HCT116 (cell line): ENCODE measurements around the gene BSN. TPM values are rescaled to one million over a fixed set of nuclear protein-coding genes. Genes with fewer than 3 reads are reported as not detected.
A peak's percentile ranks its signal among the peaks of the same experiment; 100 is the strongest.

Source experiments
- ATAC-seq: fragments of 200-7000 bp; cut with Tn5 transposase; 2 replicates; pipeline ENCODE4 v1.9.1; 2020; ENCODE audit warnings: mild to moderate bottlenecking, moderate library complexity
- BruUV-seq: library from RNA; stranded (reverse); fragments of 400-500 nt; replicated peaks from 2 replicates; lab custom pipeline; 2021; lab: Mats Ljungman, UMichigan
- CTCF ChIA-PET: fragments of 300-600 bp; sonication (Branson Sonifier 250); formaldehyde crosslinking; loops from one replicate; lab custom pipeline; 2021; ENCODE audit warnings: antibody characterized with exemption; lab: Charles Lee
- POLR2A ChIA-PET: fragments of 300-600, 350-600 bp; sonication (Branson Sonifier 250); formaldehyde crosslinking; loops from one replicate; lab custom pipeline; 2021; ENCODE audit warnings: antibody characterized with exemption; lab: Charles Lee
- RAD21 ChIA-PET, 2 experiments: fragments of 300-600 bp; sonication (Branson Sonifier 250); formaldehyde crosslinking; loops; one replicate each; lab custom pipeline; 2023; ENCODE audit warnings: low total read pairs in 2 of 2; ENCODE audit not compliant: uncharacterized antibody in 2 of 2, unreplicated experiment in 2 of 2, low non-redundant PET in 1 of 2; lab: Charles Lee
- DNase-seq: peaks from one replicate; pipeline ENCODE4 v3.0.0-alpha.2; 2010; ENCODE audit warnings: low read depth, low spot score
- H2AFZ ChIP-seq: fragments of 200-600 bp; shearing (Covaris generic), sonication (generic); 2 replicates; pipeline ENCODE4 v1.6.1; 2017; ENCODE audit warnings: low read depth, mixed run types, mixed read lengths, antibody characterized with exemption, low read length; ENCODE audit not compliant: poor library complexity, severe bottlenecking
- H3K27ac ChIP-seq: 2 replicates; pipeline ENCODE4 v1.5.1; 2012; ENCODE audit warnings: low read depth, low read length
- H3K27me3 ChIP-seq: fragments of 200-600 bp; sonication (generic); 2 replicates; pipeline ENCODE4 v1.6.1; 2016; ENCODE audit warnings: mixed run types, low read length, mixed read lengths; ENCODE audit not compliant: insufficient read depth
- H3K36me3 ChIP-seq, 2 experiments: fragments of 200-500 bp in 1 of 2; fragments of 200-600 bp in 1 of 2; sonication (Bioruptor generic) in 1 of 2; sonication (generic) in 1 of 2; 2 replicates each; pipeline versions ENCODE4 v1.5.1 to v1.6.1; 2014 to 2016; ENCODE audit warnings: low read length in 2 of 2, inconsistent platforms in 1 of 2, mixed read lengths in 1 of 2, mixed run types in 1 of 2; ENCODE audit not compliant: insufficient read depth in 2 of 2, control insufficient read depth in 1 of 2
- H3K4me1 ChIP-seq, 2 experiments: fragments of 200-600 bp in 1 of 2; sonication (generic) in 1 of 2; 2 replicates each; pipeline versions ENCODE4 v1.5.1 to v1.6.1; 2012 to 2017; ENCODE audit warnings: low read length in 2 of 2, inconsistent platforms in 1 of 2, mild to moderate bottlenecking in 1 of 2, mixed read lengths in 1 of 2, mixed run types in 1 of 2, moderate library complexity in 1 of 2; ENCODE audit not compliant: insufficient read depth in 2 of 2, control insufficient read depth in 1 of 2
- H3K4me2 ChIP-seq: fragments of 200-600 bp; sonication (generic); 2 replicates; pipeline ENCODE4 v1.6.1; 2017; ENCODE audit warnings: mixed run types, low read length, mixed read lengths
- H3K4me3 ChIP-seq, 2 experiments: fragments of 200-600 bp in 1 of 2; sonication (generic) in 1 of 2; replicated peaks in 1 of 2; 2 replicates each; pipeline ENCODE4 v1.5.1; 2011 to 2016; ENCODE audit warnings: low read length in 2 of 2, control low read depth in 1 of 2, low read depth in 1 of 2, mild to moderate bottlenecking in 1 of 2, mixed read lengths in 1 of 2, mixed run types in 1 of 2
- H3K79me2 ChIP-seq: fragments of 200-600 bp; sonication (generic); 2 replicates; pipeline ENCODE4 v1.6.1; 2017; ENCODE audit warnings: mild to moderate bottlenecking, mixed run types, low read length, moderate library complexity, mixed read lengths; ENCODE audit not compliant: insufficient read depth
- H3K9ac ChIP-seq: fragments of 200-600 bp; sonication (generic); 2 replicates; pipeline ENCODE4 v1.6.1; 2016; ENCODE audit warnings: low read length, mixed read lengths
- H3K9me2 ChIP-seq: fragments of 200-600 bp; sonication (generic), shearing (Covaris generic); 2 replicates; pipeline ENCODE4 v1.6.1; 2017; ENCODE audit warnings: mixed run types, mild to moderate bottlenecking, moderate library complexity; ENCODE audit not compliant: insufficient read depth
- H3K9me3 ChIP-seq, 2 experiments: fragments of 200-500 bp in 1 of 2; fragments of 200-600 bp in 1 of 2; sonication (Bioruptor generic) in 1 of 2; sonication (generic) in 1 of 2; 2 replicates each; pipeline ENCODE4 v1.6.1; 2014 to 2017; ENCODE audit warnings: low read length in 2 of 2, mixed read lengths in 2 of 2, inconsistent platforms in 1 of 2, low read depth in 1 of 2, mild to moderate bottlenecking in 1 of 2, mixed run types in 1 of 2, moderate library complexity in 1 of 2; ENCODE audit not compliant: control insufficient read depth in 1 of 2, insufficient read depth in 1 of 2
- H4K20me1 ChIP-seq: fragments of 200-600 bp; sonication (generic), shearing (Covaris generic); 2 replicates; pipeline ENCODE4 v1.6.1; 2017; ENCODE audit warnings: mixed run types, mild to moderate bottlenecking, moderate library complexity; ENCODE audit not compliant: insufficient read depth
- CTCF ChIP-seq, 3 experiments: fragments of 200-600 bp in 1 of 3; sonication (generic) in 1 of 3; IDR thresholded peaks in 2 of 3; conservative IDR thresholded peaks in 1 of 3; 2 replicates each; pipeline ENCODE4 v1.5.1; 2012 to 2017; ENCODE audit warnings: low read depth in 2 of 3, low read length in 2 of 3, antibody characterized with exemption in 1 of 3, borderline replicate concordance in 1 of 3, control low read depth in 1 of 3, mild to moderate bottlenecking in 1 of 3, mixed read lengths in 1 of 3, mixed run types in 1 of 3, moderate library complexity in 1 of 3; ENCODE audit not compliant: insufficient read depth in 1 of 3
- POLR2A ChIP-seq: IDR thresholded peaks from 2 replicates; pipeline ENCODE4 v1.7.0; 2011; ENCODE audit warnings: borderline replicate concordance; ENCODE audit not compliant: insufficient read depth, insufficient read length; ENCODE audit errors: extremely low read depth
- POLR2AphosphoS5 ChIP-seq: IDR thresholded peaks from 2 replicates; pipeline ENCODE4 v1.6.1; 2011; ENCODE audit warnings: mild to moderate bottlenecking, low read depth, low read length, moderate library complexity
- ZFX ChIP-seq: fragments of 450-650 bp; IDR thresholded peaks from 2 replicates; pipeline ENCODE4 v1.6.1; 2017
- intact Hi-C: fragments of 100-400 bp; cut with micrococcal nuclease; formaldehyde crosslinking; loops from 2 replicates; pipeline ENCODE4 v1.10.0; 2022
- total RNA-seq: library from RNA; stranded (reverse); gene quantifications from one replicate; pipeline ENCODE4 v1.2.1, GENCODE V29; 2021; ENCODE audit not compliant: unreplicated experiment

Gene BSN
- total RNA-seq, 1 experiment from 2014 or later, result 1.5 TPM

GRCh38 chr3:49719214-49719884 is 165.1 kb downstream of the BSN start, which contains the start of gene AMIGO3:
Gene AMIGO3 (minus strand): TSS chr3:49719684. CDS start chr3:49719465, 219 bp downstream.
- Histone ChIP-seq H2AFZ (no peak within 1 kb of the TSS), H3K9me3 (no peaks in the 10 kb centered on the region), H4K20me1 (no peaks in the 10 kb centered on the region), H3K9ac (no peak within 1 kb of the TSS; the same call in 1 of the 2 replicates), H3K9me2 (no peaks in the 10 kb centered on the region), H3K36me3 (peaks cover 3 to 24% of the 10 kb centered on the region in 2 experiments; a peak in 2 of 4 replicates), H3K79me2 (peaks cover 18% of the 10 kb centered on the region), H3K4me1 (peaks cover 8 to 27% of the 10 kb centered on the region in 2 experiments; a peak in 3 of 4 replicates), H3K4me3 (peak within 1 kb of the TSS; percentile 39 to 52), H3K4me2 (peak within 1 kb of the TSS; percentile 86), H3K27ac (peak within 1 kb of the TSS; percentile 39; the same call in 1 of the 2 replicates), H3K27me3 (no peaks in the 10 kb centered on the region)
- BruUV-seq, result no TSS peak
- intact Hi-C loops, result loop anchor here (1.0 kb wide), 1 partner anchor 45 kb away; the partner anchor contains the start of gene APEH
- ATAC-seq (peak; percentile 71), DNase-seq (peak; percentile 61)
- ChIA-PET RAD21 (no interaction called here), CTCF (interaction anchor here (1.0 kb wide), 1 partner anchor 83 kb away, joined by 3 read pairs; no protein-coding TSS in a partner anchor), POLR2A (interaction anchor here (0.7 kb wide), 1 partner anchor 169 kb away, joined by 5 read pairs; no protein-coding TSS in a partner anchor)
- TF ChIP-seq CTCF (IDR thresholded peaks at IDR 0.05 in 2 of 3, conservative IDR thresholded peaks at IDR 0.05 in 1 of 3; ENCODE audit: borderline replicate concordance in 1 of 3, insufficient read depth in 1 of 3, low read depth in 2 of 3, low read length in 2 of 3) (peak in 2 of 3 experiments; percentile 38 to 57; a peak in 4 of 6 replicates), ZFX (no peak), POLR2AphosphoS5 (peak; percentile 81), POLR2A (peak; percentile 74)

Other genes starting within 250 kb of the BSN start
- gene USP4, start 214.4 kb upstream of the BSN start, total RNA-seq, result 31.7 TPM
- gene GPX1, start 196.1 kb upstream of the BSN start, total RNA-seq, result 330 TPM
- gene RHOA, start 142.5 kb upstream of the BSN start, total RNA-seq, result 497 TPM
- 11.9 TPM for gene TCTA, start 142.1 kb upstream of the BSN start, total RNA-seq
- gene AMT, start 132.0 kb upstream of the BSN start, total RNA-seq, result 4.8 TPM
- gene NICN1, start 125.2 kb upstream of the BSN start, total RNA-seq, result 11.3 TPM
- gene DAG1, start 84.2 kb upstream of the BSN start, total RNA-seq, result 99.9 TPM
- gene APEH, start 119.9 kb downstream of the BSN start, total RNA-seq, result 246 TPM
- gene MST1, start 135.0 kb downstream of the BSN start, total RNA-seq, result 15.4 TPM
- 71.9 TPM for gene RNF123, start 135.1 kb downstream of the BSN start, total RNA-seq
- 0.32 TPM for gene AMIGO3, start 165.2 kb downstream of the BSN start, total RNA-seq
- 24.1 TPM for gene GMPPB, start 169.5 kb downstream of the BSN start, total RNA-seq
- gene IP6K1, start 232.1 kb downstream of the BSN start, total RNA-seq, result 30.6 TPM
- gene CDHR4, start 245.4 kb downstream of the BSN start, total RNA-seq, result not detected
- gene INKA1, start 248.8 kb downstream of the BSN start, total RNA-seq, result 1.6 TPM